HG03565 (cell line): Measurements from ENCODE around the gene TNNC1.

Experiments used
- ATAC-seq: cut with Tn5 transposase; IDR thresholded peaks from one replicate; pipeline ENCODE4 v1.9.1; 2021; ENCODE audit warnings: mild to moderate bottlenecking, moderate library complexity; ENCODE audit not compliant: unreplicated experiment

Gene TNNC1

GRCh38 chr3:52402101-52402521 is 51.7 kb downstream of the TNNC1 start:
- no peak for ATAC-seq

- no peak for ATAC-seq
Measured at GRCh38 chr3:52401551-52401950, 52.3 kb downstream of the TNNC1 start.
